Inflammatory macrophage treated with lipopolysaccharide for 4 hours (primary cell): ENCODE measurements around the gene HAPLN2.

Source experiments
- DNase-seq: peaks from one replicate; pipeline ENCODE4 v3.0.0-alpha.2; 2020

The HAPLN2 gene

DNA sequence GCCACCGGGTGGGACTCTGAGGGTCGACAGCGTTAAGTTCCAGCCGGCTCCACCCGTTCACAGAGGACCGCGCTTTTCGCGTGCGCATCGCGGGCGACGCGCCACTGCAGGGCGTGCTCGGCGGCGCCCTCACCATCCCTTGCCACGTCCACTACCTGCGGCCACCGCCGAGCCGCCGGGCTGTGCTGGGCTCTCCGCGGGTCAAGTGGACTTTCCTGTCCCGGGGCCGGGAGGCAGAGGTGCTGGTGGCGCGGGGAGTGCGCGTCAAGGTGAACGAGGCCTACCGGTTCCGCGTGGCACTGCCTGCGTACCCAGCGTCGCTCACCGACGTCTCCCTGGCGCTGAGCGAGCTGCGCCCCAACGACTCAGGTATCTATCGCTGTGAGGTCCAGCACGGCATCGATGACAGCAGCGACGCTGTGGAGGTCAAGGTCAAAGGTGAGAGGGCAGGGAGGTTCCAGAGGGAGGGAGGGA lies 27.6 kb downstream of the HAPLN2 start:
- DNase-seq, result no peak

DNA sequence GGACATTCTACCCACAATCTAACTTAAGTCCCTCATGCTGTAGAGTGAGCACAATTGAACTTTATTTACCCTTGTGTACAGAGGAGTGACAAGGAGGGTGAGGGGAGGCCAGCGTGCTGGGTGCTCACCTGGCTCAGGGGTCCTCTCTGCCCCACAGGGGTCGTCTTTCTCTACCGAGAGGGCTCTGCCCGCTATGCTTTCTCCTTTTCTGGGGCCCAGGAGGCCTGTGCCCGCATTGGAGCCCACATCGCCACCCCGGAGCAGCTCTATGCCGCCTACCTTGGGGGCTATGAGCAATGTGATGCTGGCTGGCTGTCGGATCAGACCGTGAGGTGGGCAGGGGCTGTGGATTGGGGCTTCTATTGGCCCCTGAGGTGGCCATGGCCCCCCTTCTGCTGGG lies 28.1 kb downstream of the HAPLN2 start:
- no peak for DNase-seq

DNA sequence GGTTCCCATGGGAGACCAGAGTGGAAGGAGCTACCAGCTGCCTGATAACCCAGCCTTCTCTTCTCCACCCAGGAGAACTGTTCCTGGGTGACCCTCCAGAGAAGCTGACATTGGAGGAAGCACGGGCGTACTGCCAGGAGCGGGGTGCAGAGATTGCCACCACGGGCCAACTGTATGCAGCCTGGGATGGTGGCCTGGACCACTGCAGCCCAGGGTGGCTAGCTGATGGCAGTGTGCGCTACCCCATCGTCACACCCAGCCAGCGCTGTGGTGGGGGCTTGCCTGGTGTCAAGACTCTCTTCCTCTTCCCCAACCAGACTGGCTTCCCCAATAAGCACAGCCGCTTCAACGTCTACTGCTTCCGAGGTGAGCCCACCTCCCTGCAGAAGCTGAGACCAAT lies 29.3 kb downstream of the HAPLN2 start:
- no peak for DNase-seq

DNA sequence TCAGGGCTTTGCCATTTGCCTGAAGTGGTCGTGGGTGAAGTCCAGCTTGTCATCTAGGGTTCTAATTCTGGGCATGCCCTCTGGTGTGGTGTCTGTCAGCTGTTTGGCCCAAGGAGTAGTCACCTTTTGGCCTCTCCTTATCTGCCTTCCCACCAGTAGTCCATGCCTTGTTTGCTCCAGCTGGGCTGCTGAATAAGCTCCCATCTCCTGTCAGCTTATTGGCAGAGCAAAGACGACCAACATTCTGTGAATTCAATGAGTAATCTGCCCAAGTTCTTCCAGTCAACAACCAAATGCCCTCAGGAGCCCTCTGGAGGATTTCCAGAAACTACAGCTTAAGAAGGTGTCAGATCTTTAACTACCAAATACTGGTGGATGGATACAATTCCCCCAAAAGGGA lies 29.7 kb downstream of the HAPLN2 start:
- DNase-seq, result no peak

DNA sequence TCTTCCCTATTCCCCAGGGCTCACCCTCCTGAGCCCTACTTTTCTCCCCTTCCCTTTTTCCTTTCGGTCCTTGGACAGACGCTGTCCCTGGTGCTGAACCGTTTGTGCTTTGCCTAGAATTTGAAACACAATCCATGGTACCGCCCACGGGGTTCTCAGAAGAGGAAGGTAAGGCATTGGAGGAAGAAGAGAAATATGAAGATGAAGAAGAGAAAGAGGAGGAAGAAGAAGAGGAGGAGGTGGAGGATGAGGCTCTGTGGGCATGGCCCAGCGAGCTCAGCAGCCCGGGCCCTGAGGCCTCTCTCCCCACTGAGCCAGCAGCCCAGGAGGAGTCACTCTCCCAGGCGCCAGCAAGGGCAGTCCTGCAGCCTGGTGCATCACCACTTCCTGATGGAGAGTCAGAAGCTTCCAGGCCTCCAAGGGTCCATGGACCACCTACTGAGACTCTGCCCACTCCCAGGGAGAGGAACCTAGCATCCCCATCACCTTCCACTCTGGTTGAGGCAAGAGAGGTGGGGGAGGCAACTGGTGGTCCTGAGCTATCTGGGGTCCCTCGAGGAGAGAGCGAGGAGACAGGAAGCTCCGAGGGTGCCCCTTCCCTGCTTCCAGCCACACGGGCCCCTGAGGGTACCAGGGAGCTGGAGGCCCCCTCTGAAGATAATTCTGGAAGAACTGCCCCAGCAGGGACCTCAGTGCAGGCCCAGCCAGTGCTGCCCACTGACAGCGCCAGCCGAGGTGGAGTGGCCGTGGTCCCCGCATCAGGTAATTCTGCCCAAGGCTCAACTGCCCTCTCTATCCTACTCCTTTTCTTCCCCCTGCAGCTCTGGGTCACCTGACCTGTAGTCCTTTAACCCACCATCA lies 33.1 kb downstream of the HAPLN2 start:
- DNase-seq, result peak; percentile 58

DNA sequence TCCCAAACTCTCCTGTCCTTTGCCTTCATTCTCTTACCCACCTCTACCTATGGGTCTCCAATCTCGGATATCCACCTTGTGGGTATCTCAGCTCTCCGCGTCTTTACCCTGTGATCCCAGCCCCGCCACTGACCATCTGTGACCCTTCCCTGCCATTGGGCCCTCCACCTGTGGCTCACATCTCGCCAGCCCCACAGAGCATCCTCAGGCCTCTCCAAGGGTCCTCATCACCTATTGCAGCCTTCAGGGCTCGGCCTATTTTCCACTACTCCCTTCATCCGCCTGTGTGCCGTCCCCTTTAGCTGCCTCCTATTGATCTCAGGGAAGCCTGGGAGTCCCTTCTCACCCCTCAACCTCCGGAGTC lies 33.8 kb downstream of the HAPLN2 start:
- DNase-seq, result no peak

DNA sequence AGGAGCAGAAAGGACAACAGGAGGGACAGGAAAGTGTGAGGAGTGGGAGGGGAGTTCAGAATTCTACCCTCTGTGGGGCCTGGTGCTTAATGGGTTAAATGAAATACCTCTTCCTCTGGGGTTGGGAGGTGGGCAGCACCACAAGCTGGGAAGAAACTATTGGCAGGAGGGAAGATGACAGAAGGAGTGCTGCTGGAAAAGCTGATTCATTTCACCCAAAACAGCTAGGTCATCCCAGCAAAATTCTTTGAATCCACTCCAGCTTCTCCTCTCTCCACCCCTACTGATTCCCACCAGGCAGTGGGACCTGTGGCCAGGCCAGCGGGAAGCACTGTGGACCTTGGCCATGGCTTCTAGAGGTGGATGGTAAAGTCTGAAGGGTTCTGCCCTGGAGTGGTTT lies 35.5 kb downstream of the HAPLN2 start:
- no peak for DNase-seq

DNA sequence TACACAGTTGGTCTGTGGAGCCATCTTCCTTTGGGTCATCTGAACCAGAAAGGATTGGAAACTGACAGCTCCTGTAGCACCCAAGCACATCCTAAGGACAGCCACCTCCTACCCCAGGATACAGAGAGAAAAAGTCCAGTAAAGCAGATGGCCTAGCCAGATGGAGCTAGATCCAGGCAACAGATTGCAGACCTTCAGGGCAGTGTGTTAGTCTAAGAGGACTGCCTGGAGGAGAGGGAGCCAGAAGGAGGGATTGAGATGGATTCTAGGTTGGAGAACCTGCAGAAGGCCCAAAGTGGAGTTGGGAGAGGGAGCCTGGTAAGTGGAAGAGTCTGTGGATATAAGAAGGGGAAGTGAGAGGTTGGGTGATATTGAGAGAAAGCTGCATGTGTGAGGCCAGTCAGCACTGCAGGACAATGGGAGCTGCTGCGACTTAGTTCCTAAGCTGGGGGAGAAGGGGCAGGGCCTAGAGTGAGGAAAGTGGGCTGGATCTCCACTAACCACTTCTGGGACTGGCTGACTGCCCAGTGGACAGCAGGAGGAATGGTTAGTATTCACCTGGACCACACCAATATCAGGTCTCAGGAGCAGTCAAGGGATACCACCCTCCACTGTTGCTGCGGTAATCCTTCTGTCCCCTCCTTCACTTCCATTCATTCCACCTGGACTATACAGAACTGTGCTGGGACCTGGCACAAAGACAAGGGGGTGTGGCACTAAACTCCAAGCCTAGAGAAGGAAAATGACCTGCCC lies 36.1 kb downstream of the HAPLN2 start:
- no peak for DNase-seq

DNA sequence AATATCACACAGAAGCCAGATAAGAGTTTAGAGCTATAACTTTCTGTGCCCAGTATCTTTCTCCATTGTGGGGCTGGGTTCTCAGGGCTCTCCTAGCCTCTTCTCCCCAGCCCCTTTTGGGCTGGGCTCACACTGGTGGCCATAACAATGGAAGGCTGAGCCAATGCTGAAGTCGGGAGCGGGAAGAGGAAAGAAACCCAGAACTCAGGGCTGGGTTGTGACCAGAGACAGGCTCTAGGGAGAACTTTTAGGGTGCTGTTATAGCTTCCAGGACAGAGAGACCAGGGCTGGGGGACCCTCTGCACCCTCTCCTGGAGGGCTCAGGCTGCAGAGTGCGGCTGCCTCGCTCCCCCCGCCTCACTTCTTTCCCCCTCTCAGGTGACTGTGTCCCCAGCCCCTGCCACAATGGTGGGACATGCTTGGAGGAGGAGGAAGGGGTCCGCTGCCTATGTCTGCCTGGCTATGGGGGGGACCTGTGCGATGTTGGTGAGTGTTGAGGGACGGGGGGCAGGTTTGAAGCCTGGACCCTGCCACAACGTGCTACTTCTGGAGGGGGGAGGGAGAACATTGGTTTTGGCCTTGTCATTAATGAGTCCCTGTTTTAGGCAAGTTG lies 36.8 kb downstream of the HAPLN2 start:
- no peak for DNase-seq

DNA sequence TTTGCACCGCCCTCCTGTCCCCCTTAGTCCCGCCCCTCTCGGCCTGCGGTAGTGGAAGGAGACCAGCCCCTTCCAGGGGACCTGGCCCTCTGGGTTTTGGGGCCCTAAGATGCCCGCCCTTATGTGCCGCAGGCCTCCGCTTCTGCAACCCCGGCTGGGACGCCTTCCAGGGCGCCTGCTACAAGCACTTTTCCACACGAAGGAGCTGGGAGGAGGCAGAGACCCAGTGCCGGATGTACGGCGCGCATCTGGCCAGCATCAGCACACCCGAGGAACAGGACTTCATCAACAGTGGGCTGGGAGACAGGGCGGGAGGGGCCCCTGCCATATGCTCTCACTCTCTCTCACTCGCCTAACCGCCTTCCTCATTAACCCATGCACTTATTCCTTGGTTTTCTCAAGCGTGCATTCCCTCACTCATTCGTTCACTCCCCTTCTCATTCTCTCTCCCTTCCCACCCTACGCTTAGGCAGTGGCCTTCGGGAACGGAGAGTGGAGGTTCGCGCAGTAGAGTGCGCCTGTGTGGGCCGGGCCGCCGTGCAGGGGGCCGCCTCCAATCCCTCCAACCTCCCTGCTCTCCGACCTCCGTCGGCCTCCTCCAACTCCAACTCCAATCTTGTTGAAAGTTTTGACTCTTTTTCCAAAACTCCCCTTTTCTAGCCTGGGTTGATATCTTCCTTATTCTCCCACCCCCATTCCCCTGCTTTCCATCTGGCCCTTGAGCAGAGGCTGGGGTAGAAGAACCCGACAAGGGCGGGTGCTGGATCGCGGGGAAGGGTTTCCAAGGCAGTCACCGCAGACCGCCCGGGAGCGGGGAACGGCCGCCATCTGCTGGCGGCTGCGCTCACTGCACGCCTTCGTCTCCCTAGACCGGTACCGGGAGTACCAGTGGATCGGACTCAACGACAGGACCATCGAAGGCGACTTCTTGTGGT lies 37.9 kb downstream of the HAPLN2 start:
- peak; percentile 56 for DNase-seq

DNA sequence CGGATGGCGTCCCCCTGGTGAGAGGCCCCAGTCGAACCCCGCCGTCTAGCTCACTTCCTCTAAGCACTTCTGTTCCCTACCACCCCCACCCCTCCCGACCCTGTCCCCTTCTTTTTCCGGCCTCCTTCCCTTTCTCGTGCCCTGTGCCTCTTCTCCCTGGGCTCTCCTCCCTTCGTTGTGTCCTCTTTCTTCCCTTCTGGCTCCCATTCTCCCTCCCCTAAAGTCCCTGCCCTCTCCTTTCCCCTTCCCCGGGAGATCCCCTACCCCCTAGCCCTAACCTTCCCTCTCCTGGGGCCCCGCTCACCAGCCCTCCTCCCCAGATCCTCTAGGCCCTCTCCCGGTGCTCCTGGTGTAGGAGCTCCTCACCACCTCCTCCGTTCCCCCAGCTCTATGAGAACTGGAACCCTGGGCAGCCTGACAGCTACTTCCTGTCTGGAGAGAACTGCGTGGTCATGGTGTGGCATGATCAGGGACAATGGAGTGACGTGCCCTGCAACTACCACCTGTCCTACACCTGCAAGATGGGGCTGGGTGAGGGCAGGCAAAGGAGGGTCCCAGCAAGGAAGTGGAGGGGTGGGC lies 38.6 kb downstream of the HAPLN2 start:
- DNase-seq, result peak; percentile 29

DNA sequence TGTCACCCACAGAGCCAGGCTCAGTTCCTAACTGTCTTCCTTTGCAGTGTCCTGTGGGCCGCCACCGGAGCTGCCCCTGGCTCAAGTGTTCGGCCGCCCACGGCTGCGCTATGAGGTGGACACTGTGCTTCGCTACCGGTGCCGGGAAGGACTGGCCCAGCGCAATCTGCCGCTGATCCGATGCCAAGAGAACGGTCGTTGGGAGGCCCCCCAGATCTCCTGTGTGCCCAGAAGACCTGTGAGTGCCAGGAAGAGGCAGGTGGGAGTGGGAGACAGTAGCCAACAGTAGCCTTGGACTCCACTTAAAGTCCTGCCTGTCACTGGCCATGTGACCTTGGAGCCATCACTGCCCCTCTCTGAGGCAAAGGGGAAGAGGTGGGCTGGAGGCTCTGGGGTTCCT lies 39.3 kb downstream of the HAPLN2 start:
- no peak for DNase-seq

DNA sequence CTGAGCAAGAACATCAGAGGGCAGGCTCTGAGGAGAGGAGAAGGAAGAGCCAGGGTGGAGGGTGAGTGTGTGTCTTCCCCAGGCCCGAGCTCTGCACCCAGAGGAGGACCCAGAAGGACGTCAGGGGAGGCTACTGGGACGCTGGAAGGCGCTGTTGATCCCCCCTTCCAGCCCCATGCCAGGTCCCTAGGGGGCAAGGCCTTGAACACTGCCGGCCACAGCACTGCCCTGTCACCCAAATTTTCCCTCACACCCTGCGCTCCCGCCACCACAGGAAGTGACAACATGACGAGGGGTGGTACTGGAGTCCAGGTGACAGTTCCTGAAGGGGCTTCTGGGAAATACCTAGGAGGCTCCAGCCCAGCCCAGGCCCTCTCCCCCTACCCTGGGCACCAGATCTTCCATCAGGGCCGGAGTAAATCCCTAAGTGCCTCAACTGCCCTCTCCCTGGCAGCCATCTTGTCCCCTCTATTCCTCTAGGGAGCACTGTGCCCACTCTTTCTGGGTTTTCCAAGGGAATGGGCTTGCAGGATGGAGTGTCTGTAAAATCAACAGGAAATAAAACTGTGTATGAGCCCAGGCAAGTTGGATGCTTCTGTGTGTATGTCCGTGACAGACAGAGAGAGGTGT lies 39.8 kb downstream of the HAPLN2 start:
- DNase-seq, result no peak

DNA sequence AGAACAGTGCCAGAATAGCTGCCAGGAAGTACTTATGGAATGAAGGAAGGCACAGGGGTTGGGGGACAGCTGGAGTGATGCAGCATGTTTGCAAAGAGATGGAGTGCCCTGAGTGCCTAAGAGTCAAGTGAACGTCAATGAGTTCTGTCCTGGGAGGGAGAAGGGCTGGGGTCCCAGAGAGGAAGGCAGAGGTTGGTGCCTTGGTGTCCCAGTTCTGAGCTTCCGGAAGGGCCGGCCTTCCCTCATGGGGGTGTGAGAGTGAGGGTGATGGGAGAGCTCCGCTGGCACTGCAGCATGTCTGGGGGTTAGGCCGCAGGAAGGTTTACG lies 40.4 kb downstream of the HAPLN2 start:
- DNase-seq, result no peak

DNA sequence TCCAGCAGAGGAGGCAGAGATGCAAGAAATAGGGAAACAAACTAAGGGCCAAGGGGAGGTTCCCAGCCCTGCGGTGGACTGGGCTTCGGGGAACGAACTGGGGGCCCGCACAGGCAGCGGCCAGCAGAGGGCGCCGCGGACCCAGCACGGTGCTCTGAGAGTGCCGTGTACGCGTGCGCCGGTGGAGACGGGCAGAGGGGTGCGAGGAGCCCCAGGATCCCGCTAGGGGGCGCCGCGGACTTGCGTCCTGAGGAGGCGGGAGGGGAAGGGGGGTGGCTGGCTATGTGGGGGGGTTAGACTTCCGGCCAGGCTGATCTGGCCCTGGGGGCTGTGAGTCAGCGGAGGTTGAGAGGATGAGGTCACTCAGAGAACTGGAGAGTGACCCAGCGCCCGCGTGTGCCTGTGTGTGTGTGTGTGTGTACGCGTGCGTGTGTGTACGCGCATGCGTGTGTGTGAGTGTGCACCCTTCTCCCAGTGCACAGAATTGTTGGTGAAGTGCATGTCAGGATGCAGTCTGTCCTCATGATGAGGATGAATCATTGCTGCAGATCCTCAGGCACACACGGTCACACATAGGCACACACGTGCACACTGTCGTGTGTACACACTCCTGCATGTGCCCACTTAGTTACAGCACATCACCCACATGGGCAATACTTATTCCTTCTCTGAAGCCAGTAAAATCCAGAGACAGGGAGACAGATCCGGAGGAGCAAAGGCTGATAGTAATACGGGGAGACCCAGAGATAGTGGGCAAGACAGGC lies 41.0 kb downstream of the HAPLN2 start:
- peak; percentile 95 for DNase-seq

DNA sequence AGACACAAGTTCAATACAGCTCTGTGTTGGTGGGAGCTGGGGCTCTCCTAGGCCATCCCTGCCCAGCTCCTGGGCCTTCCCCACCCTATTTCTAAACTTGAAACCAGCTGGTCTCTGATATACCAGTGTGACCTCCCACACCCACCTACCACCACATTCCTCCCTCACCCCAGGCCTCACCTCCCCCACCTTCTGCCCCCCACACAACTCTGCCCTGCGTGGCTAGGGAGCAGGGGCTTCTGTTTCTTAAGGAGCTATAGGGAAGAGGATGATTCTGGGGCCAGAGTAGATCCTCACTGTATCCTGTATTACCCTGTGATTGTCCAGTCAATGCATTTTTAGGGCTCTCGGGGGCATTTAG lies 41.5 kb downstream of the HAPLN2 start:
- no peak for DNase-seq

DNA sequence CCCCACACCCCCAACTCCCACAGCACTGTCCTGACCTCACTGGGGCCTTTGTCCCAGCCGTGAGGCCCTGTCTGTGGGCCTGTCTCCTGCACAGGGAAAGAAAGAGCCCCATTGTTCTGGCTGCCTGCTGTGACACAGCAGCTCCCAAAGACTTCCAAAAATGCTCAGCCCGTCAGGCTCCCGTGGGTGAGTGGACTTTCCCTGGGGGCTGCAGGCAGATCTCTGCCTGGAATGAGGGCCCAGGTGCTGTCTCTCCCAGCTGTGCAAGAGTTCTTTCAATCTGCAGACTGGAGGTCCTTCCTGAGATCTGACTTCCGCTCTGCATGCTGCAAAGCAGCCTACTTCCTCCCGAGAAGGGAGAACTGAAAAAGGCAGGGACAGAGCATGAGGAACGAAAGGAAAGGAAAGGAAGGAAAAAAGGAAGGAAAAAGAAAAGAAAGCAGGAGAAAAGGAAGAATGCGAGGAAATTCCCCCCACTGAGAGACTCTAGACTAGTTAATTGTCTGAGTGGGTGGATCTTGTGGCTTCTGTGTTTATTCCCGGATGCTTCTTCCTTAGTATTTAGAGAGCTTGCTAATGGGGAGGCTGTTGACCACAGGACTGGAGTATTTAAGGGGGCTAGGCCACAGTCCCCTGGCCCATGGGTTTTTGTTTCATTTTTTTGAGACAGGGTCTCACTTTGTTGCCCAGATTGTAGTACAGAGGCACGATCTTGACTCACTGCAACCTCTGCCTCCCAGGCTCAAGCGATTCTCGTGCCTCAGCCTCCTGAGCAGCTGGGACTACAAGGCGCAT lies 43.0 kb downstream of the HAPLN2 start:
- DNase-seq, result peak; percentile 73

DNA sequence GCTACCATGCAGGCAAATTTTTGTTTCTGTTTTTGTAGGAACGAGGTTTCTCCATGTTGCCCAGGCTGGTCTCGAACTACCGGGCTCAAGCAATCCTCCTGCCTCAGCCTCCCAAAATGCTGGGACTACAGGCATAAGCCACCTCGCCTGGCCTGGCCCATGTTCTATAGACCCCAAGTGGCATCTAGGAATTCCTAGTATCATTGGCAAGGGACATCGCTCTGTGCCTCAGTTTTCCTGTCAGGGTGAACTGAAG lies 43.5 kb downstream of the HAPLN2 start:
- no peak for DNase-seq

DNA sequence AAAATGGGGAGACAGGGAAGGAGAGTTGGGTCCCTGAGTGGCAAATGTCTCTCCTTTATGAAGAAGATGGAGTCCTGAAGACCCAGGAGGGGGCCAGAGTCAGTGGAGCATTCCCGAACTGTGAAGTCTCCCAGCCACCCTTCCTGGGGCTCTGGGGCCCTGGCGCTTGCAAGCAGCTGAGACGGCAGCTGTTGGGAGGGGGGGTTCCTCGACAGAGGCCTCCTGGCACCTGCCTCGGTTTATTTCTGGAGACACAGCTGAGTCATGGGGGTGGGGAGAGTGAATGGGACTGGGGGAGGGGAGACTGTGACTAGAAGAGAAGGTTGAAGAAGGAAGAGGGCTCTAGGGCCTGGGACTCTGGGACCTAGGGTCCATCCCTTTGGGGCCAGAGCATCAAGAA lies 44.0 kb downstream of the HAPLN2 start:
- no peak for DNase-seq

DNA sequence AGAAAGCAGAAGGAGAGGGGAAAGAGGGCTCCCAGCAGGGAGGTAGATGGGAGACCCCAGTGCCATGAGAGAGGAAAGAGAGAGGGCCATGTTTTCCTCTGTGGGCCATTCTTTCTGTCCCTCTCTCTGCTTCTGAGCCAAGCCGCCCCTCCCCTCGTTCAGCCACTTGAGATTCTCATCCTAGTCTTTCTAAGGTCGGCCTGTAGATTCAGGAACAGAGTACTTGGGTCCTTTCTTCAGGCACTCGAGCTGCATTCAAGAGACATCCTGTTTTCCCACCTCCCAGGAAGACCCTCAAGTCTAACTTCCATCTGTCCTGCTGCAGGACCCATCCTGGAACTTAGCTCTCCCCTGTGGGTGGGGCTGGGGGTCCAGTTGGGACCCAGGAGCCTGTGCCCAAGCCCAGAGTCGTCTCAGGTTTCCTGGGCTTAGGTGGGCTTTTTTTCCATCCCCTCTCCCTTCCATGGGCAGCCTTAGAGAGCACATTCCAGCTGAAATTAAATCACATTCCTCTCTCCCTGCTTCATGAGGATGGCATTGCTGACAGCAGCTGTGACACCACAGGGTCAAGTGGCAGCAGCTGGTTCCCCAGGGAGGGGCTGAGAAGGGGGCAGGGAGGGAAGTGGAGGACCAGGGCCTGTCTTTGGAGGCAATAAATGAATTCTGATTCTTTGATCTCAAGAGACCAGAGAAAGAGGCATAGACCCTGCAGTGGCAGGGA lies 45.0 kb downstream of the HAPLN2 start:
- no peak for DNase-seq
